IPS-18c (cell line): ENCODE measurements around the gene SP7.
A peak's percentile ranks its signal among the peaks of the same experiment; 100 is the strongest.
"Not testable (repeated sequence)": the region's sequence is repeated elsewhere in the genome, so short reads cannot be mapped to it uniquely, and the experiment has no call there.

Experiments used
- H3K4me3 ChIP-seq: 2 replicates; pipeline ENCODE4 v1.7.0; 2013; ENCODE audit warnings: low read depth, mild to moderate bottlenecking, low read length, moderate library complexity; ENCODE audit not compliant: insufficient read depth
- H3K9me3 ChIP-seq: one replicate; pipeline ENCODE4 v1.6.1; 2013; ENCODE audit warnings: mild to moderate bottlenecking, low read length, moderate library complexity; ENCODE audit not compliant: control insufficient read depth, insufficient read depth

Gene SP7

GRCh38 chr12:53328043-53328435 lies 8.1 kb downstream of the SP7 start:
- no peak overlapping the region for H3K4me3 ChIP-seq

GRCh38 chr12:53327435-53328042 lies 8.6 kb downstream of the SP7 start:
- Histone ChIP-seq H3K4me3 (no peak overlapping the region), H3K9me3 (no peaks in the 10 kb centered on the region)

More at GRCh38 chr12:53328043-53328435, 8.1 kb downstream of the SP7 start:
- no peaks in the 10 kb centered on the region for H3K9me3 ChIP-seq

- Histone ChIP-seq H3K9me3 (no peaks in the 10 kb centered on the region), H3K4me3 (peak overlapping the region; percentile 63; the same call in 1 of the 2 replicates)
Observed at GRCh38 chr12:53326460-53327185, 9.5 kb downstream of the SP7 start.

- no peaks in the 10 kb centered on the region for H3K9me3 ChIP-seq
- peak overlapping the region; percentile 63; the same call in 1 of the 2 replicates for H3K4me3 ChIP-seq
Observed at GRCh38 chr12:53325511-53326061, 10.6 kb downstream of the SP7 start.

GRCh38 chr12:53324779-53325510 lies 11.2 kb downstream of the SP7 start:
- H3K9me3 ChIP-seq, result no peaks in the 10 kb centered on the region

GRCh38 chr12:53324113-53324778 lies 11.9 kb downstream of the SP7 start:
- H3K9me3 ChIP-seq, result no peaks in the 10 kb centered on the region
- peak overlapping the region; percentile 63; the same call in 1 of the 2 replicates for H3K4me3 ChIP-seq

More at GRCh38 chr12:53324779-53325510, 11.2 kb downstream of the SP7 start:
- peak overlapping the region; percentile 63; the same call in 1 of the 2 replicates for H3K4me3 ChIP-seq

- Histone ChIP-seq H3K4me3 (peak overlapping the region; percentile 89), H3K9me3 (no peaks in the 10 kb centered on the region)
Observed at GRCh38 chr12:53320352-53321195, 15.6 kb downstream of the SP7 start.

GRCh38 chr12:53313996-53314395 lies 22.2 kb downstream of the SP7 start:
- no peaks in the 10 kb centered on the region for H3K9me3 ChIP-seq
- no peak overlapping the region for H3K4me3 ChIP-seq

- Histone ChIP-seq H3K4me3 (no peak overlapping the region), H3K9me3 (no peaks in the 10 kb centered on the region)
Observed at GRCh38 chr12:53308276-53308675, 27.9 kb downstream of the SP7 start.

GRCh38 chr12:53306826-53307225 lies 29.3 kb downstream of the SP7 start:
- H3K9me3 ChIP-seq, result no peaks in the 10 kb centered on the region
- no peak overlapping the region for H3K4me3 ChIP-seq

- H3K9me3 ChIP-seq, result no peaks in the 10 kb centered on the region
- no peak overlapping the region for H3K4me3 ChIP-seq
Observed at GRCh38 chr12:53302903-53303302, 33.3 kb downstream of the SP7 start.

- peak overlapping the region; percentile 82 for H3K4me3 ChIP-seq
- no peaks in the 10 kb centered on the region for H3K9me3 ChIP-seq
Observed at GRCh38 chr12:53300187-53300586, 36.0 kb downstream of the SP7 start.

GRCh38 chr12:53299454-53300180 lies 36.5 kb downstream of the SP7 start, which contains the start of gene MYG1:
Gene MYG1, plus strand, starts transcription at chr12:53299695. Its CDS starts 43 bp downstream, at chr12:53299738.
- Histone ChIP-seq H3K4me3 (peak within 1 kb of the TSS; percentile 82), H3K9me3 (no peaks in the 10 kb centered on the region)

GRCh38 chr12:53299101-53299453 lies 37.1 kb downstream of the SP7 start:
- peak overlapping the region; percentile 82 for H3K4me3 ChIP-seq
- no peaks in the 10 kb centered on the region for H3K9me3 ChIP-seq

- Histone ChIP-seq H3K4me3 (no peak overlapping the region), H3K9me3 (no peaks in the 10 kb centered on the region)
Observed at GRCh38 chr12:53298164-53298563, 38.0 kb downstream of the SP7 start.

GRCh38 chr12:53297106-53297505 lies 39.0 kb downstream of the SP7 start:
- H3K9me3 ChIP-seq, H3K4me3 ChIP-seq: not testable (repeated sequence)
